HG02981 (cell line): ENCODE data around the gene VSX2.

ENCODE experiments used
- ATAC-seq: cut with Tn5 transposase; IDR thresholded peaks from one replicate; pipeline ENCODE4 v1.9.1; 2021; ENCODE audit warnings: mild to moderate bottlenecking, moderate library complexity; ENCODE audit not compliant: unreplicated experiment

The VSX2 gene

DNA sequence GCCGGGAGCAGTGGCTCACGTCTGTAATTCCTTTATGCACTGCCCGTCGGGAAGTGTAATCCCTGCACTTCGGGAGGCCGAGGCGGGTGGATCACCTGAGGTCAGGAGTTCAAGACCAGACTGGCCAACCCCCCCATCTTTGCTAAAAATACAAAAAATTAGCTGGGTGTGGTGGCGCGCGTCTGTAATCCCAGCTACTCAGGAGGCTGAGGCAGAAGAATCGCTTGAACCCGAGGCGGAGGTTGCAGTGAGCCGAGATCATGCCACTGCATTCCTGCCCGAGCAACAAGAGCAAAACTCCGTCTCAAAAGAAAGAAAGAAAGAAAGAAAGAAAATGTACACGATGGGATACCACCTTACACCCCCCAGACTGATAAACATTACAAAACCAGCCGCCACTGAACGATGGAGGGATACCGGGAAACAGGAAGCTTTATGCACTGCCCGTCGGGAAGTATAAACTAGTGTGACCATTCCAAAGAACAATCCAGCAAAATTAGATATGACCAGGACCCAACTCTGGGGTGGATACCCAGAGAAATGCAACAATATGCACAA, 62.4 kb downstream of the VSX2 start:
- ATAC-seq, result no peak

DNA sequence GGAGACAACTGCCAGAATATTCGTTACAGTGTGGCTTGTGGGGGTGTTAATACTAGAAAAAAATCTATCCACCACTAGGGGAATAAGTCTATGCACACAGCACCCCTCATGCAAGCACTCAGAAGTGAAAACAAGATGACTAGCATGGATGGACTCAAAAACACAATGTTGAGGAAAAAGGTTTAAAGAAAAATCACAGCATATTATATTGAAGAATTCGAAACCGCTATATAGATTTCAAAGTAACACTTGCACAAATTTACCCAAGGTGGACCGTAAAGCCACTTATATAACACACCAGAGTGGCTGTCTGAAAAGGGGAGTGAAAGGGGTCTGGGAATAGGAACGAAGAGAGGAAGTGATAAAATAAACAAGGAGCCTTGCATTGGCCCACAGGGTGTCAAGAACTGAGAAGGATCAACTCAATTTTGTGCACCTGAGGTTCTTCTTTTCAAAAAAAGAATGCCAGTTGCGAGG, 62.9 kb downstream of the VSX2 start:
- ATAC-seq, result peak; percentile 45

GRCh38 chr14:74302634-74303569, 63.7 kb downstream of the VSX2 start, which contains the start of gene ABCD4:
Gene ABCD4 (minus strand): TSS chr14:74302934. CDS start chr14:74302912, 22 bp downstream.
- peak; percentile 96 for ATAC-seq

- no peak for ATAC-seq
These were observed 69.4 kb downstream of the VSX2 start for GRCh38 chr14:74308695-74309094.

DNA sequence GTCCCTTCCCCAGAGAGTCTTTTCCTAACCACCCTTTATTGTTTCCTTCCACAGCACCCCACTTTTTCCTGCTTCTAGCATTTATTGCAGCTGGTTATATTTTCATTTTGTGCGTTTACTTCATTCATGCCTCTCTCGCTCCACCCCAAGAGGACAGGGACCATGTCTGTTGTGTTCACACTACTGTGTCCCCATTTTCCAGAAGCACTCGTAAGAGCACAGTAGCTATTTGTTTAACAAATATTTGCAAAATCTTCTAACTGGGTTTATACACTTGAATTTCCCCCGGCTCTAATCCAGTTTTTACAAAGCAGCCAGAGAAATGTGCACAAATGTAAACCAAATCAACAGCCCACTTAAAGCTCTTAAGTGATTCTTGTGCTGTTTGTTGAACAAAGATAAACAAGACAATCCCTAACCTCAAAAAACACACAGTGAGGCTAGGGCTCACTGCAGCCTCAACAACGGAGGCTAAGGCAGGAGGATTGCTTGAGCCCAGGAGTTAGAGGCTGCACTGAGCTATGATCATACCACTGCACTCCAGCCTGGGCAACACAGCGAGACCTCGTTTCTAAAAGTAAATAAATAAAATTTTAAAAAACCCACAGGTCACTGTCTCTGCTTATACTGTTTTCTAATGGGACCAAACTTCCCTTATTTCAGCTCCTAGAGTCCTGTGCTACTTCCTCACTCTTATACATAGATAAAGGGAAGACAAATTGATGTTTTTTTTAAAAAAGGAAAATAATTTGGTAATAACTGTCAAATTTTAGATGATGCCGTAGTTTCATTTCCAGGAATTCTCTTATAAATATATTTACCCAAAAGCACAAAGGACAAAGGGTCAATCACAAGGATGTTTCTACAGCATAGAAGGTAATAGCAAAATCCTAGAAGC, 70.1 kb downstream of the VSX2 start:
- no peak for ATAC-seq

DNA sequence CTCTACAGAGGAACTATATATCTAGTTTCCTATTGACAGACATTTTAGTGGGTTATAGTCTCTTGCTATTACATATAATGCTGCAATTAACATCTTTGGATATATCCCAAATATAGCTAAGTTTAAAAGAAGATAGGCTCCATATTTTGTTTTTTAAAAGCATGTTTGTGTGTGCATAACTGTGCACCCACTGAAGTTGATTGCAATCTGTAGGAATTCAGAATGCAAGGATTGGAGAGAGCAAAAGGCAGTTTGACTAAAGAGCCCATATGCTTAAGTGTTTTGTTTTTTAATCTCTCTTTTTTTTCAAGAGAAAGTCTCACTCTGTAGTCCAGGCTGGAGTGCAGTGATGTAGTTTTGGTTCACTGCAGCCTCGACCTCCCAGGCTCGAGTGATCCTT, 72.9 kb downstream of the VSX2 start:
- no peak for ATAC-seq
